CD4-positive, alpha-beta T cell (primary cell): ENCODE measurements around the gene TFEC. TPM values are rescaled to one million over a fixed set of nuclear protein-coding genes. Genes with fewer than 3 reads are reported as not detected.

Source experiments
- ATAC-seq: fragments of 200-7000 bp; cut with Tn5 transposase; one replicate; pipeline ENCODE4 v1.10.0; 2022; ENCODE audit warnings: mild to moderate bottlenecking; ENCODE audit not compliant: poor library complexity
- CTCF ChIA-PET: fragments of 350-600 bp; sonication (Branson Sonifier 250); formaldehyde crosslinking; loops from one replicate; lab custom pipeline; 2021; ENCODE audit warnings: antibody characterized with exemption, inconsistent platforms; lab: Charles Lee
- POLR2A ChIA-PET: fragments of 350-600 bp; sonication (Branson Sonifier 250); formaldehyde crosslinking; loops from one replicate; lab custom pipeline; 2021; ENCODE audit warnings: antibody characterized with exemption, inconsistent platforms; lab: Charles Lee
- DNase-seq, 14 experiments: peaks; one replicate each; pipeline ENCODE4 v3.0.0-alpha.2; 2013 to 2020; ENCODE audit warnings: mixed read lengths in 2 of 14
- H3K27ac ChIP-seq, 2 donors: one replicate each; pipeline versions ENCODE4 v1.5.1 to v1.7.0; 2013; ENCODE audit warnings: low read length in 2 of 2, low read depth in 1 of 2, mild to moderate bottlenecking in 1 of 2
- H3K27me3 ChIP-seq, 2 experiments: 1 replicate in 1 of 2; 2 replicates in 1 of 2; pipeline versions ENCODE4 v1.6.1 to v1.7.0; 2013; ENCODE audit warnings: low read length in 2 of 2, control low read depth in 1 of 2, mild to moderate bottlenecking in 1 of 2, moderate library complexity in 1 of 2; ENCODE audit not compliant: insufficient read depth in 2 of 2, control insufficient read depth in 1 of 2
- H3K36me3 ChIP-seq: one replicate; pipeline ENCODE4 v1.6.1; 2013; ENCODE audit warnings: low read length, control low read depth; ENCODE audit not compliant: insufficient read depth
- H3K4me1 ChIP-seq: one replicate; pipeline ENCODE4 v1.6.1; 2013; ENCODE audit warnings: low read length, control low read depth; ENCODE audit not compliant: insufficient read depth
- H3K4me3 ChIP-seq: one replicate; pipeline ENCODE4 v1.5.1; 2013; ENCODE audit warnings: mild to moderate bottlenecking, low read length, moderate library complexity
- H3K9me3 ChIP-seq, 2 experiments: 1 replicate in 1 of 2; 2 replicates in 1 of 2; pipeline versions ENCODE4 v1.6.1 to v1.7.0; 2013; ENCODE audit warnings: low read length in 2 of 2, mild to moderate bottlenecking in 2 of 2, control low read depth in 1 of 2, moderate library complexity in 1 of 2; ENCODE audit not compliant: control insufficient read depth in 1 of 2, insufficient read depth in 1 of 2
- H3K27ac Mint-ChIP-seq: one replicate; pipeline ENCODE4 v1.8.0; 2020; ENCODE audit warnings: mixed read lengths
- H3K27me3 Mint-ChIP-seq: one replicate; pipeline ENCODE4 v1.8.0; 2021; ENCODE audit warnings: mixed read lengths
- H3K36me3 Mint-ChIP-seq: one replicate; pipeline ENCODE4 v1.8.0; 2021; ENCODE audit warnings: low read depth, mixed read lengths
- H3K4me1 Mint-ChIP-seq: one replicate; pipeline ENCODE4 v1.8.0; 2021; ENCODE audit warnings: low read depth, mixed read lengths
- H3K4me3 Mint-ChIP-seq: one replicate; pipeline ENCODE4 v1.8.0; 2020; ENCODE audit warnings: mild to moderate bottlenecking, mixed read lengths
- H3K9me3 Mint-ChIP-seq: one replicate; pipeline ENCODE4 v1.8.0; 2020; ENCODE audit warnings: mixed read lengths
- intact Hi-C, 2 experiments: fragments of 100-400 bp; cut with DNase I in 1 of 2; cut with micrococcal nuclease in 1 of 2; formaldehyde crosslinking; loops; one replicate each; pipeline versions ENCODE4 v1.15.1 to v1.9.0; 2023 to 2025; cut with DNase I, micrococcal nuclease
- total RNA-seq, 174 experiments: library from RNA in 2 of 174; stranded (reverse) in 2 of 174; gene quantifications; one replicate each; pipeline ENCODE4 v1.2.3 and lab custom pipeline; 2021 to 2026
- TF ChIP-seq, protein P1 (sequence below): fragments of 200-600 bp; IDR thresholded peaks from one replicate; pipeline ENCODE4 v1.8.0; 2022; ENCODE audit warnings: antibody characterized with exemption, mild to moderate bottlenecking

The TFEC gene
- total RNA-seq, 2 experiments from 2014 or later, result not detected

DNA sequence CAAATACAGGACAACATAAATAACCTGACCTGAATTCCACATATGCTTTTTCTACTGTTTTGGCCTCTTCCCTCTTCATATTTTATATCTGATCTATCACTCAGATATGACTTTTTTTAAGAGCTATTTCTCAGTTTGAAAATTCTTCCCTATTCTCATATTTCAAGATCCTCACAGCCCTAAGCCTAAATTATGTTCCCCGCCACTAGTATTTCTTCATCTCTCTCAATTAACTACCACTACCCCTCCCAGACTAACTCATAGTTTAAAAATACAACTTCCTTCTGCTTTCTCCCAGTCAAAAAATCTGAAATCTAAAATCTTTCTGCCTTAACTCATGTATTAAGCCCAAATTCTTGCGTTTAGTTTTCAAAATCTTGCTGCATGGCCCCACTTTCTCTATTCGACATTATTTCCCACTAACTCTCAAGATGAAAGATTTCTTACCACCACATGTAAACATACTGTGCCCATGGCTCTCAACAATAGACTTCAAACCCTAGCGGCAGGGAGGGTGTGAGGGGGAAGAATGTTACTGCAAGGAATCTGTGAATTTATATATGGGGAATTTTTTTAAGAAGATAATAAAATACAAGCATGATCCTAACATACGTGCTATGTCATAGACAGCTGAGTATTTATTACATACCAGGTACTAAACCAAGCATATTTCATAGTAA, 64.6 kb downstream of the TFEC start:
- intact Hi-C loops, result no loop called here
- DNase-seq, result no peak
- H3K27me3 ChIP-seq, result no peaks in the 10 kb centered on the region
- Mint-ChIP-seq H3K27me3 (no peaks in the 10 kb centered on the region), H3K4me3 (no peak overlapping the region), H3K27ac (no peak overlapping the region), H3K9me3 (no peaks in the 10 kb centered on the region), H3K4me1 (no peaks in the 10 kb centered on the region), H3K36me3 (no peaks in the 10 kb centered on the region)
- CTCF ChIA-PET, result no interaction called here
- no peaks in the 10 kb centered on the region for H3K9me3 ChIP-seq
- no peak overlapping the region for H3K4me3 ChIP-seq
- POLR2A ChIA-PET, result no interaction called here
- TF ChIP-seq, protein P1, sequence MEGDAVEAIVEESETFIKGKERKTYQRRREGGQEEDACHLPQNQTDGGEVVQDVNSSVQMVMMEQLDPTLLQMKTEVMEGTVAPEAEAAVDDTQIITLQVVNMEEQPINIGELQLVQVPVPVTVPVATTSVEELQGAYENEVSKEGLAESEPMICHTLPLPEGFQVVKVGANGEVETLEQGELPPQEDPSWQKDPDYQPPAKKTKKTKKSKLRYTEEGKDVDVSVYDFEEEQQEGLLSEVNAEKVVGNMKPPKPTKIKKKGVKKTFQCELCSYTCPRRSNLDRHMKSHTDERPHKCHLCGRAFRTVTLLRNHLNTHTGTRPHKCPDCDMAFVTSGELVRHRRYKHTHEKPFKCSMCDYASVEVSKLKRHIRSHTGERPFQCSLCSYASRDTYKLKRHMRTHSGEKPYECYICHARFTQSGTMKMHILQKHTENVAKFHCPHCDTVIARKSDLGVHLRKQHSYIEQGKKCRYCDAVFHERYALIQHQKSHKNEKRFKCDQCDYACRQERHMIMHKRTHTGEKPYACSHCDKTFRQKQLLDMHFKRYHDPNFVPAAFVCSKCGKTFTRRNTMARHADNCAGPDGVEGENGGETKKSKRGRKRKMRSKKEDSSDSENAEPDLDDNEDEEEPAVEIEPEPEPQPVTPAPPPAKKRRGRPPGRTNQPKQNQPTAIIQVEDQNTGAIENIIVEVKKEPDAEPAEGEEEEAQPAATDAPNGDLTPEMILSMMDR, result no peak
- no peak overlapping the region for H3K27ac ChIP-seq
- H3K36me3 ChIP-seq, result no peaks in the 10 kb centered on the region
- ATAC-seq, result no peak
- no peaks in the 10 kb centered on the region for H3K4me1 ChIP-seq

GRCh38 chr7:115965236-115965635, 65.3 kb downstream of the TFEC start:
- Histone ChIP-seq H3K4me3 (no peak overlapping the region), H3K27me3 (no peaks in the 10 kb centered on the region), H3K36me3 (no peaks in the 10 kb centered on the region), H3K9me3 (no peaks in the 10 kb centered on the region), H3K4me1 (no peaks in the 10 kb centered on the region), H3K27ac (no peak overlapping the region)
- H3K9me3 Mint-ChIP-seq, result no peaks in the 10 kb centered on the region
- no peaks in the 10 kb centered on the region for H3K4me1 Mint-ChIP-seq
- H3K4me3 Mint-ChIP-seq, result no peak overlapping the region
- intact Hi-C loops, result no loop called here
- ATAC-seq (no peak), DNase-seq (no peak)
- no peaks in the 10 kb centered on the region for H3K27me3 Mint-ChIP-seq
- POLR2A ChIA-PET, result no interaction called here
- H3K36me3 Mint-ChIP-seq, result no peaks in the 10 kb centered on the region
- no peak overlapping the region for H3K27ac Mint-ChIP-seq
- TF ChIP-seq, protein P1, result no peak
- CTCF ChIA-PET, result no interaction called here

GRCh38 chr7:115964799-115965198, 65.8 kb downstream of the TFEC start:
- DNase-seq, result no peak
- ChIA-PET POLR2A (no interaction called here), CTCF (no interaction called here)
- no peaks in the 10 kb centered on the region for H3K27me3 ChIP-seq
- Mint-ChIP-seq H3K27ac (no peak overlapping the region), H3K27me3 (no peaks in the 10 kb centered on the region), H3K36me3 (no peaks in the 10 kb centered on the region), H3K4me1 (no peaks in the 10 kb centered on the region), H3K9me3 (no peaks in the 10 kb centered on the region), H3K4me3 (no peak overlapping the region)
- H3K4me3 ChIP-seq, result no peak overlapping the region
- intact Hi-C loops, result no loop called here
- H3K27ac ChIP-seq, result no peak overlapping the region
- ATAC-seq, result no peak
- H3K36me3 ChIP-seq, result no peaks in the 10 kb centered on the region
- no peaks in the 10 kb centered on the region for H3K9me3 ChIP-seq
- H3K4me1 ChIP-seq, result no peaks in the 10 kb centered on the region
- TF ChIP-seq, protein P1, result no peak
